Raji (cell line): ENCODE measurements around the gene MCCC2.

Experiments used
- POLR2A ChIP-seq: IDR thresholded peaks from 2 replicates; pipeline ENCODE4 v1.6.1; 2011; ENCODE audit warnings: low read depth, low read length, control low read depth; ENCODE audit not compliant: insufficient read depth

MCCC2 gene

GRCh38 chr5:71601222-71602026 lies 14.3 kb downstream of the MCCC2 start:
- TF ChIP-seq POLR2A: no peak

GRCh38 chr5:71615809-71616208 lies 28.7 kb downstream of the MCCC2 start:
- TF ChIP-seq POLR2A: no peak

GRCh38 chr5:71620630-71621029 lies 33.5 kb downstream of the MCCC2 start:
- no peak for TF ChIP-seq POLR2A

- TF ChIP-seq POLR2A: no peak
Measured at GRCh38 chr5:71621268-71621667, 34.1 kb downstream of the MCCC2 start.

- TF ChIP-seq POLR2A: no peak
Measured at GRCh38 chr5:71621741-71622140, 34.6 kb downstream of the MCCC2 start.

GRCh38 chr5:71623221-71623794 lies 36.2 kb downstream of the MCCC2 start:
- no peak for TF ChIP-seq POLR2A

GRCh38 chr5:71629950-71630349 lies 42.8 kb downstream of the MCCC2 start:
- TF ChIP-seq POLR2A: no peak

- TF ChIP-seq POLR2A: no peak
Measured at GRCh38 chr5:71631070-71631469, 43.9 kb downstream of the MCCC2 start.

GRCh38 chr5:71632168-71632567 lies 45.0 kb downstream of the MCCC2 start:
- no peak for TF ChIP-seq POLR2A

GRCh38 chr5:71633255-71634155 lies 46.4 kb downstream of the MCCC2 start:
- no peak for TF ChIP-seq POLR2A

GRCh38 chr5:71637133-71637532 lies 50.0 kb downstream of the MCCC2 start:
- TF ChIP-seq POLR2A: no peak

GRCh38 chr5:71640408-71640807 lies 53.3 kb downstream of the MCCC2 start:
- no peak for TF ChIP-seq POLR2A

- TF ChIP-seq POLR2A: no peak
Measured at GRCh38 chr5:71645030-71645429, 57.9 kb downstream of the MCCC2 start.

GRCh38 chr5:71651579-71651978 lies 64.4 kb downstream of the MCCC2 start:
- no peak for TF ChIP-seq POLR2A

GRCh38 chr5:71652349-71652748 lies 65.2 kb downstream of the MCCC2 start:
- TF ChIP-seq POLR2A: no peak

- no peak for TF ChIP-seq POLR2A
Measured at GRCh38 chr5:71652803-71653543, 65.8 kb downstream of the MCCC2 start.
